OCI-LY7 (cell line): ENCODE results near the gene RNF32.
"Not testable (repeated sequence)": the region's sequence is repeated elsewhere in the genome, so short reads cannot be mapped to it uniquely, and the experiment has no call there.

Experiments used
- CTCF ChIP-seq: fragments of 200-600 bp; sonication (generic); conservative IDR thresholded peaks from 2 replicates; pipeline ENCODE4 v1.5.1; 2014; ENCODE audit warnings: mild to moderate bottlenecking, antibody characterized with exemption, low read length, moderate library complexity, mixed read lengths
- EZH2phosphoT487 ChIP-seq: fragments of 200-600 bp; sonication (generic); IDR thresholded peaks from 2 replicates; pipeline ENCODE4 v1.6.1; 2018; ENCODE audit warnings: low read depth, borderline replicate concordance, mild to moderate bottlenecking, mixed run types, antibody characterized with exemption, low read length, moderate library complexity, mixed read lengths

- not testable (repeated sequence) for TF ChIP-seq CTCF, EZH2phosphoT487
These were observed 61.2 kb downstream of the RNF32 start for GRCh38 chr7:156701787-156702186.
